HepG2 (cell line): ENCODE results near the gene ZBTB7B. TPM values are rescaled to one million over a fixed set of nuclear protein-coding genes. Genes with fewer than 3 reads are reported as not detected.
A peak's percentile ranks its signal among the peaks of the same experiment; 100 is the strongest.

ENCODE experiments used
- ISL2 ChIP-seq: sonication (generic); formaldehyde crosslinking; IDR thresholded peaks from 2 replicates; pipeline ENCODE4 v1.5.0; 2020; ENCODE audit warnings: missing genetic modification reagents
- MEIS1 ChIP-seq: sonication (generic); formaldehyde crosslinking; IDR thresholded peaks from 2 replicates; pipeline ENCODE4 v1.9.0; 2021; ENCODE audit warnings: mild to moderate bottlenecking, missing genetic modification reagents, moderate library complexity, borderline replicate concordance
- PBX2 ChIP-seq: IDR thresholded peaks from 2 replicates; pipeline ENCODE4 v1.6.1; 2016; ENCODE audit warnings: control low read depth
- POLR2A ChIP-seq, 2 experiments: IDR thresholded peaks; 2 replicates each; pipeline ENCODE4 v1.6.1; 2011; ENCODE audit warnings: low read depth in 2 of 2, low read length in 2 of 2, mild to moderate bottlenecking in 1 of 2, moderate library complexity in 1 of 2; ENCODE audit not compliant: insufficient read depth in 1 of 2
- TAF15 ChIP-seq: fragments of 200-400 bp; formaldehyde crosslinking; IDR thresholded peaks from one replicate; pipeline ENCODE4 v1.6.1; 2018; ENCODE audit warnings: mild to moderate bottlenecking, low read depth, low read length; ENCODE audit not compliant: poor library complexity, severe bottlenecking
- XBP1 ChIP-seq: sonication (generic); formaldehyde crosslinking; IDR thresholded peaks from 2 replicates; pipeline ENCODE4 v1.5.0; 2020; ENCODE audit warnings: missing genetic modification reagents
- ZNF343 ChIP-seq: sonication (generic); formaldehyde crosslinking; IDR thresholded peaks from 2 replicates; pipeline ENCODE4 v1.4.0; 2020; ENCODE audit warnings: mild to moderate bottlenecking, missing genetic modification reagents
- ZNF367 ChIP-seq: sonication (generic); formaldehyde crosslinking; IDR thresholded peaks from 2 replicates; pipeline ENCODE4 v1.4.0; 2020; ENCODE audit warnings: missing genetic modification reagents, borderline replicate concordance
- ZNF512B ChIP-seq: sonication (generic); formaldehyde crosslinking; IDR thresholded peaks from 2 replicates; pipeline ENCODE4 v1.5.1; 2020; ENCODE audit warnings: missing genetic modification reagents, mild to moderate bottlenecking, borderline replicate concordance
- ZNF576 ChIP-seq: sonication (generic); formaldehyde crosslinking; IDR thresholded peaks from 2 replicates; pipeline ENCODE4 v1.4.0; 2020; ENCODE audit warnings: mild to moderate bottlenecking, missing genetic modification reagents
- ZNF652 ChIP-seq: IDR thresholded peaks from 2 replicates; pipeline ENCODE4 v1.6.1; 2016; ENCODE audit warnings: low read depth, borderline replicate concordance
- polyA plus RNA-seq, 8 experiments: library from polyadenylated mRNA; depleted of rRNA in 3 of 8; stranded (reverse) in 7 of 8; unstranded in 1 of 8; fragments of >200 nt; fragmentation: Illumina TruSeq in 4 of 8; extraction: Trizol in 4 of 8; gene quantifications; 2 replicates each; pipeline versions ENCODE4 v1.2.1 to v1.2.3, GENCODE V29; 2011 to 2016; ENCODE audit warnings: low read depth in 4 of 8, missing spikeins in 1 of 8, mixed read lengths in 1 of 8; ENCODE audit not compliant: insufficient read depth in 1 of 8
- total RNA-seq, 5 experiments: library from RNA; depleted of rRNA; stranded (reverse); fragments of >200 nt; fragmentation: Illumina TruSeq; extraction: Trizol; gene quantifications; 2 replicates each; pipeline ENCODE4 v1.2.3, GENCODE V29; 2016; ENCODE audit warnings: low read depth in 1 of 5
- TF ChIP-seq, protein P1 (sequence below): sonication (generic); formaldehyde crosslinking; IDR thresholded peaks from 2 replicates; pipeline ENCODE4 v1.8.1; 2022; ENCODE audit warnings: low read depth, mild to moderate bottlenecking, missing genetic modification reagents
- TF ChIP-seq, protein P2 (sequence below): sonication (generic); formaldehyde crosslinking; IDR thresholded peaks from 2 replicates; pipeline ENCODE4 v1.9.0; 2021; ENCODE audit warnings: missing genetic modification reagents, mild to moderate bottlenecking, borderline replicate concordance
- TF ChIP-seq, protein P3 (sequence below): sonication (generic); formaldehyde crosslinking; IDR thresholded peaks from 2 replicates; pipeline ENCODE4 v1.4.0; 2020; ENCODE audit warnings: missing genetic modification reagents, borderline replicate concordance
- TF ChIP-seq, protein P4 (sequence below): sonication (generic); formaldehyde crosslinking; IDR thresholded peaks from 2 replicates; pipeline ENCODE4 v1.5.1; 2020; ENCODE audit warnings: mild to moderate bottlenecking, missing genetic modification reagents, borderline replicate concordance

ZBTB7B gene
- total and polyA plus RNA-seq, 2 of the 13 experiments (the other 11 are each of a cell fraction or from before 2014, with no cell fraction given): 15.5 to 17.5 TPM

DNA sequence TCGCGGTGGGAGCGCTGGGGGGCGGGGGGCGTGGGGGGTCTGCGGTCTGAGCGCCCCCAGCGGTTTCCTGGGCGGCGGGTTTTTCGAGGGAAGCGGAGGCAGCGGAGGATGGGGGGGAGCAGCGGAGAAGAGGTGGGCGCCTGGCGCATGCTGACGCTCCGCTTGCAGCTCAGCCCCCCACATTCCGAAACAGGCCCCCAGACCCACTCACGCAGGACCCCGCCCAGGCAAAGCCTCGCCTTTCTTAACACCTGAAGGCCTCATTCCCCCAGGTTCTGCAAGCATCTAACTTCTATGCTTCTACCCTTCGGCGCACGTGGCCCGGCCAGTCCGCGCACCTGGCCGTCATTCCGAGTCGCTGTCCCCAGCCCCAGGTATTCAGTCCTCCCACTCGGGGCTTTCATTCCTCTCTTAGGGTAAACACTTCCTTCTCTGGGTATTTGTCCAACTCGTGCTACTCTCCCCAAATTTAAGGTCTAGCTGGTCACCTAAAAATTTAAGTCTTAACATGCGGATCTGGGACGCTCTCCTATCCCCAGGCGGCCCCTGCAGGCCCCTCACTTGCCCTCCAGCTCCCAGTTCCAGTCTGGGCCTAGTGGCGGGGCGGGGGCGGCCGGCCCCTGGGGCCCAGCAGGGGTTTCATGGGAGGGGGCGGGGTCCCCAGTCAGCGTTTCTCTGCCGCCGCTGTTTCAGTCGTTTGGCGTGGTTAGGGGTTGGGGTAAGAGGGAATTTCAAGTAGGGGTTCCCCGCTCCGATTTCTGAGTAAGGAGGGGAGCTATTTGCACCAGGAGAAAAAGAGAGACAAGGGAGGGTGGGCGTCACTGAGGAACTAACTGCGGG lies 2.8 kb upstream of the ZBTB7B start (continued):
- TF ChIP-seq ZNF652 (CRISPR knock-in tag) (no peak), ISL2 (CRISPR knock-in tag) (no peak), XBP1 (no peak), POLR2A (IDR thresholded peaks at IDR 0.05; ENCODE audit: insufficient read depth in 1 of 2, low read depth in 2 of 2, low read length in 2 of 2) (peak; percentile 21 to 34; a peak in 2 of 4 replicates), TAF15 (no peak), ZNF576 (CRISPR knock-in tag) (no peak), PBX2 (CRISPR knock-in tag) (no peak), ZNF367 (CRISPR knock-in tag) (no peak), ZNF343 (CRISPR knock-in tag) (no peak), ZNF512B (CRISPR knock-in tag) (no peak), MEIS1 (CRISPR knock-in tag) (no peak)
- TF ChIP-seq, protein P1, sequence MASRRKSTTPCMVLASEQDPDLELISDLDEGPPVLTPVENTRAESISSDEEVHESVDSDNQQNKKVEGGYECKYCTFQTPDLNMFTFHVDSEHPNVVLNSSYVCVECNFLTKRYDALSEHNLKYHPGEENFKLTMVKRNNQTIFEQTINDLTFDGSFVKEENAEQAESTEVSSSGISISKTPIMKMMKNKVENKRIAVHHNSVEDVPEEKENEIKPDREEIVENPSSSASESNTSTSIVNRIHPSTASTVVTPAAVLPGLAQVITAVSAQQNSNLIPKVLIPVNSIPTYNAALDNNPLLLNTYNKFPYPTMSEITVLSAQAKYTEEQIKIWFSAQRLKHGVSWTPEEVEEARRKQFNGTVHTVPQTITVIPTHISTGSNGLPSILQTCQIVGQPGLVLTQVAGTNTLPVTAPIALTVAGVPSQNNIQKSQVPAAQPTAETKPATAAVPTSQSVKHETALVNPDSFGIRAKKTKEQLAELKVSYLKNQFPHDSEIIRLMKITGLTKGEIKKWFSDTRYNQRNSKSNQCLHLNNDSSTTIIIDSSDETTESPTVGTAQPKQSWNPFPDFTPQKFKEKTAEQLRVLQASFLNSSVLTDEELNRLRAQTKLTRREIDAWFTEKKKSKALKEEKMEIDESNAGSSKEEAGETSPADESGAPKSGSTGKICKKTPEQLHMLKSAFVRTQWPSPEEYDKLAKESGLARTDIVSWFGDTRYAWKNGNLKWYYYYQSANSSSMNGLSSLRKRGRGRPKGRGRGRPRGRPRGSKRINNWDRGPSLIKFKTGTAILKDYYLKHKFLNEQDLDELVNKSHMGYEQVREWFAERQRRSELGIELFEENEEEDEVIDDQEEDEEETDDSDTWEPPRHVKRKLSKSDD (CRISPR knock-in tag): no peak
- TF ChIP-seq, protein P2, sequence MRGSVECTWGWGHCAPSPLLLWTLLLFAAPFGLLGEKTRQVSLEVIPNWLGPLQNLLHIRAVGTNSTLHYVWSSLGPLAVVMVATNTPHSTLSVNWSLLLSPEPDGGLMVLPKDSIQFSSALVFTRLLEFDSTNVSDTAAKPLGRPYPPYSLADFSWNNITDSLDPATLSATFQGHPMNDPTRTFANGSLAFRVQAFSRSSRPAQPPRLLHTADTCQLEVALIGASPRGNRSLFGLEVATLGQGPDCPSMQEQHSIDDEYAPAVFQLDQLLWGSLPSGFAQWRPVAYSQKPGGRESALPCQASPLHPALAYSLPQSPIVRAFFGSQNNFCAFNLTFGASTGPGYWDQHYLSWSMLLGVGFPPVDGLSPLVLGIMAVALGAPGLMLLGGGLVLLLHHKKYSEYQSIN (CRISPR knock-in tag): no peak
- TF ChIP-seq, protein P3, sequence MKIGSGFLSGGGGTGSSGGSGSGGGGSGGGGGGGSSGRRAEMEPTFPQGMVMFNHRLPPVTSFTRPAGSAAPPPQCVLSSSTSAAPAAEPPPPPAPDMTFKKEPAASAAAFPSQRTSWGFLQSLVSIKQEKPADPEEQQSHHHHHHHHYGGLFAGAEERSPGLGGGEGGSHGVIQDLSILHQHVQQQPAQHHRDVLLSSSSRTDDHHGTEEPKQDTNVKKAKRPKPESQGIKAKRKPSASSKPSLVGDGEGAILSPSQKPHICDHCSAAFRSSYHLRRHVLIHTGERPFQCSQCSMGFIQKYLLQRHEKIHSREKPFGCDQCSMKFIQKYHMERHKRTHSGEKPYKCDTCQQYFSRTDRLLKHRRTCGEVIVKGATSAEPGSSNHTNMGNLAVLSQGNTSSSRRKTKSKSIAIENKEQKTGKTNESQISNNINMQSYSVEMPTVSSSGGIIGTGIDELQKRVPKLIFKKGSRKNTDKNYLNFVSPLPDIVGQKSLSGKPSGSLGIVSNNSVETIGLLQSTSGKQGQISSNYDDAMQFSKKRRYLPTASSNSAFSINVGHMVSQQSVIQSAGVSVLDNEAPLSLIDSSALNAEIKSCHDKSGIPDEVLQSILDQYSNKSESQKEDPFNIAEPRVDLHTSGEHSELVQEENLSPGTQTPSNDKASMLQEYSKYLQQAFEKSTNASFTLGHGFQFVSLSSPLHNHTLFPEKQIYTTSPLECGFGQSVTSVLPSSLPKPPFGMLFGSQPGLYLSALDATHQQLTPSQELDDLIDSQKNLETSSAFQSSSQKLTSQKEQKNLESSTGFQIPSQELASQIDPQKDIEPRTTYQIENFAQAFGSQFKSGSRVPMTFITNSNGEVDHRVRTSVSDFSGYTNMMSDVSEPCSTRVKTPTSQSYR (CRISPR knock-in tag): peak; percentile 46; the same call in 1 of the 2 replicates
- TF ChIP-seq, protein P4, sequence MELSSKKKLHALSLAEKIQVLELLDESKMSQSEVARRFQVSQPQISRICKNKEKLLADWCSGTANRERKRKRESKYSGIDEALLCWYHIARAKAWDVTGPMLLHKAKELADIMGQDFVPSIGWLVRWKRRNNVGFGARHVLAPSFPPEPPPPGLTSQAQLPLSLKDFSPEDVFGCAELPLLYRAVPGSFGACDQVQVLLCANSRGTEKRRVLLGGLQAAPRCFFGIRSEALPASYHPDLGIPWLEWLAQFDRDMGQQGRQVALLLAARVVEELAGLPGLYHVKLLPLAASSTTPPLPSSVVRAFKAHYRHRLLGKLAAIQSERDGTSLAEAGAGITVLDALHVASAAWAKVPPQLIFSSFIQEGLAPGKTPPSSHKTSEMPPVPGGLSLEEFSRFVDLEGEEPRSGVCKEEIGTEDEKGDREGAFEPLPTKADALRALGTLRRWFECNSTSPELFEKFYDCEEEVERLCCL (CRISPR knock-in tag): no peak
